HG03045 (cell line): ENCODE results near the gene CCDC85C.

Source experiments
- ATAC-seq: cut with Tn5 transposase; IDR thresholded peaks from one replicate; pipeline ENCODE4 v1.9.1; 2021; ENCODE audit warnings: mild to moderate bottlenecking, moderate library complexity; ENCODE audit not compliant: unreplicated experiment

CCDC85C gene

GRCh38 chr14:99562856-99563748 lies 40.9 kb downstream of the CCDC85C start:
- no peak for ATAC-seq

- ATAC-seq: no peak
These were observed 42.1 kb downstream of the CCDC85C start for GRCh38 chr14:99561864-99562263.

GRCh38 chr14:99560922-99561683 lies 42.9 kb downstream of the CCDC85C start:
- no peak for ATAC-seq

DNA sequence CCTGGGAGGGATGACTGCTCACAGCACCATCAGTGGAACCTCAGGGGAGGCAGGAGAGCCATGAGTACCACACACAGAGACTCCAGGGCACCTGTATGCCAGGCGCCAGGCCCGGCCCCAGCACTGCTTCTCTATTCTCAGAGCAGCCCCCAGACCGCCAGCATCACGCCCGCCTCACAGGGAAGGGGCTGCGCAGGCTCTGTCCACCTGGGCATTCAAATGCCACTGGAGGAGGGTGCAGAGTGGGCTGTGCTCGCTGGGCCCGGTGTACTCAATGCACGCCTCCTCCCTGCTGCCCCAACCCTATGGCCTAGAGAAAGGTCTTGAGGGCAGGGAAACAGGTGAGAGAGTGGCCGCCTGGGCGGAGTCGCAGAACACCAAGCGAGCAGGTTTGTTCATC lies 43.6 kb downstream of the CCDC85C start:
- ATAC-seq: no peak

DNA sequence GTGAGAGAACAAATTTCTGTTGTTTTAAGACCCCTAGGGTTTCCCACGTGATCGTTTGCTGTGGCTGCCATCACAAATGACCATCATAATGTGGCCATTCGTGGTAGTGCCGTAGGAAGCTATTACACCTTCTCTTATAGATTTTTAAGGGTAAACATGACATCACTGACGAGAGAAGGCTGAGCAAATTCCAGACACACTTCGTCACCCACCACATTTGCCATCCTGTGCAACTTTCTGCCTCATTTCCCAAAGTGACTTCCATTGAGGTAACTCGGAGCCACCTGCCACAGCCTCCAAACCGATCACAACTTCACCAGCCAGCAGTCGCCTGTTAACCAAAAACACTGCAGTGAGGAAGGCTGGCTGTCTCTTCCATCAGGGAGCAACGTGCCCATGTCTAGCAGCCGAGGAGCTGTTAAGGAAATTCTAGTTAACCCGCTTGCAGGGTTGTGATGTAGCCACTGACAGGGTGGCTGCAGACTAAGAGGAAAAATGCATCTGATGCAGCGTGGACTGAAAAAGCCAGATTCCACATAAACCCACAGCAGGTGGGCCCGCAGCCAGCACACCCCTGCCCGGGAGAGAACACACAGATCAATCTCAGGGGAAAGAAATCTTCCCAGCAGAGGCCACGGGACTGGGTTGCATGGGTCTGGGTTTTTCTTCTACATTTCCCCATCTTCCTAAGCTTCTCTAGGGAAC lies 44.6 kb downstream of the CCDC85C start:
- ATAC-seq: no peak

GRCh38 chr14:99556134-99556791 lies 47.7 kb downstream of the CCDC85C start:
- no peak for ATAC-seq

DNA sequence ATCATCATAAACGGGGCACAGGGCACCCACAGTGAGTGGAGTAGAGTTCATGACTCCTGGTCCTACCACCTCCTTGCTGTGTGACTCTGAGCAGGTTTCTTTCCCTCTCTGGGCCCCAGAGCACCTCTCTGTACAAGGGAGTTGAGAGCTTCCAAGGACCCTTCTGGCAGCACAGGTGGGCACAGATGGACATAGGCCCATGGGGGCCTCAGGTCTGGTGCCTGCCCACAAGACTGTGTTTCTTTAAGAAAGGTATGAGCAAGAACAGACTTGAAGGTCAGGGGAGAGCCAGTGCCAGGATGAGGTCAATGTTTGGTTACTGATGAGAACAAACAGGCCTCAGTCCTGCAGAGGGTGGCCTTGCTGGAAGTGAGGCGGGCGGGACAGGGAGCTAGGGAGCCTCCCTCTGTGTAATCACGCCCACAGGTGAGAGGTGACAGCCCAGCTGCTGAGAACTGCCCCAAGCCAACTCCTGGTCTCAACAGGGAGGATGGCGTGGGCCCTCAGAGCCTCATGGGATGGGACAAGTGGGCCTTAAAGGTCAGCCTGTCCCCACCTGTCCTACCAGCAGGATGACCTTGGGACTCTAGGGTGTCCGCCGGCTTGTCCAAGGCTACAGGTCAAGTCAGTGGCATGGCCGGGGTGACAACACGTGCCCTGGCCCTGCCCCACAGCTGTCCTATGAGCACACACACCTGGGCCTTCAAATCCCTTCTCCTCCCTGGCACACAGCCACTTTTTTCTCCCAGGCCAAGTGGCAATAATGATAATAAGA lies 49.1 kb downstream of the CCDC85C start:
- ATAC-seq: no peak

GRCh38 chr14:99554184-99554583 lies 49.8 kb downstream of the CCDC85C start:
- no peak for ATAC-seq

GRCh38 chr14:99552572-99553216 lies 51.3 kb downstream of the CCDC85C start:
- no peak for ATAC-seq

- ATAC-seq: no peak
These were observed 51.9 kb downstream of the CCDC85C start for GRCh38 chr14:99552021-99552553.

GRCh38 chr14:99551034-99551922 lies 52.7 kb downstream of the CCDC85C start:
- no peak for ATAC-seq

DNA sequence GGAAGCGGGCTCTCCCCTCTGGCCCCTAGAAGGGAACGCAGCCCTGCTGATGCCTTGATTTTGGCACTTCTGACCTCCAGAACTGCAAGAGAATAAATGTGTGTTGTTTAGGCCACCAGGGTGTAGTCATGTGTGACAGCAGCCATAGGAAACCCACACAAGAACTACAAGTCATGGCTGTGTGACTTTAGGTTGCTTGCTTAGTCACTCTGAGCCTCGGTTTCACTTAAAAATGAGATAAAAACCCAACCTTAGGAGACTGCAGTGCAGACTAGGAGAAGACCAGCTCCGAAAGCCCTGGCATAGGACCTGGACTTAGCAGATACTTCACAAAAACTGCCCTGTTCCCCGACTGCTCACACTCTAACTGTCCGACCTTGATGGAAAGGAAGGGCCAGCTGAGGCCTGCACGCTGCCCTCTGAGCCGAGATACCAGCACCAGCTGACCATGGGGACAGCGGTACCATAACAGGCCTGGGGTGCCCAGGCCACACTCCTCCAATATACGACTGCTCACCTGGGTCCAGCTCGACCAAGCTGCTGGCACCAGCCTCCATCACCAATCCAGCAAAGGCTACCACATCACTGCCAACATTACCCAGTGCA lies 53.5 kb downstream of the CCDC85C start:
- ATAC-seq: no peak

- ATAC-seq: no peak
These were observed 54.3 kb downstream of the CCDC85C start for GRCh38 chr14:99549684-99550083.

DNA sequence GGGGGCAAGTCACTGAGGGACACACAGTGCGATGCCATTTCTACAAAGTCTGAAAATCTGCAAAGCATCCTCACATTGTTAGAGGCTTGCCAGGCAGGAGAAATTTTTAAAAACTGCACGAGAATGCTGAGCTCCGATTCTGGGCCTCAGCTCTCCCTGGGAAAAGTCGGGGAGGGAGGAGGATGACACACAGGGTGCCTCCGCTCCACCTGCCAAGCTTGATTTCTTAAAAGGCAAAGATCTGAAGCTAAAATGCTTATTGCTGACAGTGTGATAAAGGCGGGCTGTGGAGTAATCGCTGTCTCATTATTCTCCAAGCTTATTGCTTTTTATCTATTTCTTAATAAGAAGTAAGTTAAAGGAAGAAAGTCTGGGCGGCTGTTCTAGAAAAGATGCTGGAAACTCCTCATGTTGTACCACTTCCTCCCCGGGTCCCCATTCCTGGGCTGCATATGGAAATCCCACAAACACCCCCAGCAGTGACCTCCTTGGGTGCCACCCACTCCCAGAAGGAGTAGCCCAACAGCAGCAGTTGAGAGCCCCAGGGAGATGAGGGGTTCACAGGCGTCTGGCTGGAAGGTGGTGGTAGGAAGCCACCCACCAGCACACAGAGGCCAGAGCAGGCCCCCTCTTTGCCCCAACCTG lies 55.0 kb downstream of the CCDC85C start:
- no peak for ATAC-seq

- ATAC-seq: no peak
These were observed 55.8 kb downstream of the CCDC85C start for GRCh38 chr14:99548255-99548654.

DNA sequence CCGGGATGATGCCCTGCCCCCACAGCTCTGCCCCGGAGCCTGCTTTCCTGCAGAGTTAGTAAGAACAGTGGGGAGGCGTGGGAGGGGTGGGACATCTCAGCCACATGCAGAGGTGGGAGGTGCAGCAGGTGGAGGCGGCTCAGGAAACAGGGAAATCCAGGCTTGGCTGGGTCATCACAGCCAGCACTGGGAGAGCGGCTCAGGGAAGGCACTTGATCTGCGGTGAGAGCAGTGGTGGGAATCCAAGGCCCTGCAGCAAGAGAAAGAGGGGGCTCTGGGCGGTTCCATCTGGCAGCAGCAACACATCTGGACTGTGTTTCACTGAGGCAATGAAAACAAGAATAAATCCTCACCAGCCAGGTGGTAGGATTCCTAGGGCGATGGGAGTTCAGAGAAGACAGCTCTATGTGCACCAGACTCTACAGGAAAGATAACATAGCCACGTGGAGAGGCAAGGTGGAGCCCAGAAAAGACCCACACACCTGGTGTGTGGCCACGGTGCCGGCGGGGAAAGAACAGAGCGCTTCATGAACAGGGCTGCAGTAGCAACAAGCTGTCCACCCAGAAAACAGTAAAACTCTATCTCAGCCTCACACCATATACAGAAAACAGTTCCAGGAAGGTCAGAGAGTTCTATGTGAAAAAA lies 57.6 kb downstream of the CCDC85C start:
- no peak for ATAC-seq

GRCh38 chr14:99545586-99545985 lies 58.4 kb downstream of the CCDC85C start:
- no peak for ATAC-seq
